Transverse colon (tissue), 3 donors: ENCODE data around the gene P2RX2.

Experiments used
- CTCF ChIP-seq, 5 experiments: fragments of 200-600 bp in 3 of 5; fragments of 450-650 bp in 2 of 5; sonication (generic) in 3 of 5; IDR thresholded peaks; 1 replicate in 2 of 5; 2 replicates in 3 of 5; pipeline ENCODE4 v1.5.1; 2016 to 2017; ENCODE audit warnings: antibody characterized with exemption in 5 of 5, inconsistent platforms in 3 of 5, mild to moderate bottlenecking in 2 of 5, moderate library complexity in 1 of 5
- POLR2A ChIP-seq: fragments of 450-650 bp; IDR thresholded peaks from one replicate; pipeline ENCODE4 v1.6.1; 2016; ENCODE audit warnings: antibody characterized with exemption, mild to moderate bottlenecking, moderate library complexity

GRCh38 chr12:132585177-132585576, 33.4 kb upstream of the P2RX2 start:
- TF ChIP-seq CTCF (IDR thresholded peaks at IDR 0.05) (no peak), POLR2A (no peak)
